ENCODE measurements around the gene CACNG1. TPM values are rescaled to one million over a fixed set of nuclear protein-coding genes. Genes with fewer than 3 reads are reported as not detected.

CACNG1 gene
- total and polyA plus RNA-seq, 2 donors (not counting 3 experiments of a cell fraction or from before 2014, with no cell fraction given), result not detected

- Histone ChIP-seq H2AFZ (ENCODE audit: low read depth, low read length) (no peak overlapping the region), H3K79me2 (ENCODE audit: control insufficient read depth, insufficient read depth, low read length) (no peaks in the 10 kb centered on the region), H4K20me1 (replicated peaks; ENCODE audit: control insufficient read depth, extremely low read depth, insufficient read depth, low read length) (no peaks in the 10 kb centered on the region), H3K27ac (ENCODE audit: insufficient read depth, low read depth, low read length) (no peak overlapping the region), H3K9ac (replicated peaks; ENCODE audit: extremely low read depth, insufficient read depth, low read length) (no peak overlapping the region), H3K9me1 (replicated peaks; ENCODE audit: control insufficient read depth, extremely low read depth, insufficient read depth, low read length) (no peaks in the 10 kb centered on the region), H3K4me2 (ENCODE audit: insufficient read depth, low read length) (no peak overlapping the region), H3K36me3 (ENCODE audit: control insufficient read depth in 2 of 2, extremely low read depth in 1 of 2, insufficient read depth in 2 of 2, low read length in 2 of 2) (no peaks in the 10 kb centered on the region), H3K4me1 (ENCODE audit: control insufficient read depth, extremely low read depth, insufficient read depth, low read length) (no peaks in the 10 kb centered on the region), H3K27me3 (ENCODE audit: control insufficient read depth in 2 of 2, insufficient read depth in 2 of 2, low read length in 2 of 2) (no peaks in the 10 kb centered on the region), H3K9me3 (replicated peaks; ENCODE audit: control insufficient read depth, insufficient read depth, low read length) (no peaks in the 10 kb centered on the region), H3K4me3 (replicated peaks in 1 of 3; ENCODE audit: insufficient read depth in 1 of 3, low read depth in 1 of 3, low read length in 3 of 3) (no peak overlapping the region)
- CTCF ChIA-PET, result no interaction called here
- BruUV-seq (replicated peaks), result no TSS peak
- FAIRE-seq, result no peak
- dilution Hi-C loops (cut with MboI; ENCODE audit: extremely low pct_ligation_motif_present, low sequenced_read_pairs), result no loop called here
- POLR2A ChIA-PET, result no interaction called here
- TF ChIP-seq JUN (IDR thresholded peaks at IDR 0.05; ENCODE audit: borderline replicate concordance, insufficient read depth, insufficient read length, low read depth), result no peak
- no peak for TF ChIP-seq CTCF (IDR thresholded peaks at IDR 0.05; ENCODE audit: extremely low read depth in 1 of 2, insufficient read depth in 1 of 2, low read depth in 1 of 2, low read length in 2 of 2)
- no peak for TF ChIP-seq POLR2A (IDR thresholded peaks at IDR 0.05; ENCODE audit: low read depth, low read length)
- no peak for TF ChIP-seq POLR2AphosphoS5 (IDR thresholded peaks at IDR 0.05; ENCODE audit: insufficient read depth, low read depth, low read length)
- no peak for TF ChIP-seq MAX (IDR thresholded peaks at IDR 0.05; ENCODE audit: insufficient read depth, insufficient read length)
- TF ChIP-seq FOS (IDR thresholded peaks at IDR 0.05; ENCODE audit: borderline replicate concordance, insufficient read depth, low read length), result no peak
- no peak for TF ChIP-seq EZH2 (IDR thresholded peaks at IDR 0.05; ENCODE audit: borderline replicate concordance, low read depth, low read length, severe bottlenecking)
- TF ChIP-seq MYC (IDR thresholded peaks at IDR 0.05; ENCODE audit: low read depth, low read length), result no peak
- no peak for TF ChIP-seq GATA2 (IDR thresholded peaks at IDR 0.05; ENCODE audit: insufficient read depth, insufficient read length, low read depth, low read length)
- DNase-seq (ENCODE audit: low read depth, low spot score), result no peak
- intact Hi-C loops (cut with micrococcal nuclease), result no loop called here
Observed at GRCh38 chr17:67035131-67036083, 8.9 kb upstream of the CACNG1 start.

Data from endothelial cell of umbilical vein (primary cell).